Activated effector memory CD4-positive, alpha-beta T cell treated with Interleukin-2 at 50 U/mL for 16 hours (primary cell): ENCODE data around the gene TMEM106C.

Source experiments
- DNase-seq: peaks from one replicate; pipeline ENCODE4 v3.0.0-alpha.2; 2020

The TMEM106C gene

GRCh38 chr12:48000878-48001504 lies 37.6 kb downstream of the TMEM106C start:
- no peak for DNase-seq

GRCh38 chr12:48001505-48002413 lies 38.4 kb downstream of the TMEM106C start:
- no peak for DNase-seq

- no peak for DNase-seq
Observed at GRCh38 chr12:48002414-48002730, 39.0 kb downstream of the TMEM106C start.

GRCh38 chr12:48002773-48003218 lies 39.4 kb downstream of the TMEM106C start:
- DNase-seq: no peak

- DNase-seq: no peak
Observed at GRCh38 chr12:48003226-48004052, 40.0 kb downstream of the TMEM106C start.

GRCh38 chr12:48004053-48004941 lies 40.9 kb downstream of the TMEM106C start, which contains the start of gene COL2A1:
COL2A1 (minus strand) TSS chr12:48004476; CDS start chr12:48004321, 155 bp downstream.
- DNase-seq: no peak

- no peak for DNase-seq
Observed at GRCh38 chr12:48005001-48005749, 41.8 kb downstream of the TMEM106C start.

GRCh38 chr12:48005750-48006021 lies 42.3 kb downstream of the TMEM106C start:
- DNase-seq: no peak

- no peak for DNase-seq
Observed at GRCh38 chr12:48007206-48007605, 43.8 kb downstream of the TMEM106C start.

GRCh38 chr12:48008349-48008748 lies 45.0 kb downstream of the TMEM106C start:
- no peak for DNase-seq

GRCh38 chr12:48008950-48009349 lies 45.6 kb downstream of the TMEM106C start:
- DNase-seq: no peak

GRCh38 chr12:48009471-48009870 lies 46.1 kb downstream of the TMEM106C start:
- DNase-seq: no peak

GRCh38 chr12:48010366-48010970 lies 47.1 kb downstream of the TMEM106C start:
- DNase-seq: no peak

- DNase-seq: no peak
Observed at GRCh38 chr12:48012070-48012469, 48.7 kb downstream of the TMEM106C start.

GRCh38 chr12:48013287-48013686 lies 49.9 kb downstream of the TMEM106C start:
- no peak for DNase-seq

- no peak for DNase-seq
Observed at GRCh38 chr12:48015129-48015528, 51.7 kb downstream of the TMEM106C start.

GRCh38 chr12:48015954-48016353 lies 52.6 kb downstream of the TMEM106C start:
- DNase-seq: no peak

GRCh38 chr12:48016373-48017020 lies 53.1 kb downstream of the TMEM106C start:
- no peak for DNase-seq

- DNase-seq: no peak
Observed at GRCh38 chr12:48017496-48017895, 54.1 kb downstream of the TMEM106C start.

GRCh38 chr12:48017921-48018617 lies 54.7 kb downstream of the TMEM106C start:
- DNase-seq: no peak
